ENCODE data around the gene VAMP1.
"Not testable (repeated sequence)": the region's sequence is repeated elsewhere in the genome, so short reads cannot be mapped to it uniquely, and the experiment has no call there.

The VAMP1 gene

DNA sequence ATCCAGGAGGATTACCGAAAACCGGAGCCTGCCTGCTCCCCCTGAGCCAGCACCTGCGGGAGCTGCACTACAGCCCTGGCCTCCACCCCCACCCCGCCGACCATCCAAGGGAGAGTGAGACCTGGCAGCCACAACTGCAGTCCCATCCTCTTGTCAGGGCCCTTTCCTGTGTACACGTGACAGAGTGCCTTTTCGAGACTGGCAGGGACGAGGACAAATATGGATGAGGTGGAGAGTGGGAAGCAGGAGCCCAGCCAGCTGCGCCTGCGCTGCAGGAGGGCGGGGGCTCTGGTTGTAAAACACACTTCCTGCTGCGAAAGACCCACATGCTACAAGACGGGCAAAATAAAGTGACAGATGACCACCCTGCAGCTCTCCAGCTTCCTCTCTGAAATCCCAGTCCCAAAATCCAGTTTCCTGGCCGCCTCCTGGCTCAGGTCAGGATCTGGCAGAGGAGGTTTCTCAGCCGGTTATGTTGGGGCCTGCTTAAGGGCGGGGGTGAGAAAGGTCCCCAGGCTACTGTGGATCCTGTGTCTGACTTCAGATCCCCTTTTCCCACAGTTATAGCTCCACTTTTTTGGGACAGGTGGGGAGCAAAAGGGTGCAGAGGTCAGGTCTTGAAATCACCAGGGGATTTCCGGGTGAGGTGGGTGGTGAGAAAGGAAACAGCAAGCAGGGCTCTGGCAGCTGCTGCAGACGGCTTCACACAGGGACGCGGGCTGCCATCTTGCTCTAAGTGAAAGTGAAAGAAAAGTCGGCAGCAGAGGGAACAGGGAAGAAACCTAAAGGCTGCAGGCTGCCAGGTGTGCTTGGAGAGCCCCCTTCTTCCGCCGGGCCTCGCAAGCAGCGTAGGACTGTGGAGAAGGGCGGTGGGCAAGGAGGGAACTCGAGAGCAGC is 18.9 kb downstream of the VAMP1 start, which contains the start of gene TAPBPL:
Gene TAPBPL (plus strand): TSS at position 695 of the 897 bp plus-strand sequence. CDS start 207 bp downstream, outside the sequence.
- peak; percentile 64 for DNase-seq (ENCODE audit: low read depth)

GRCh38 chr12:6450869-6451347 is 19.6 kb downstream of the VAMP1 start:
- no peak for DNase-seq (ENCODE audit: low read depth)

DNA sequence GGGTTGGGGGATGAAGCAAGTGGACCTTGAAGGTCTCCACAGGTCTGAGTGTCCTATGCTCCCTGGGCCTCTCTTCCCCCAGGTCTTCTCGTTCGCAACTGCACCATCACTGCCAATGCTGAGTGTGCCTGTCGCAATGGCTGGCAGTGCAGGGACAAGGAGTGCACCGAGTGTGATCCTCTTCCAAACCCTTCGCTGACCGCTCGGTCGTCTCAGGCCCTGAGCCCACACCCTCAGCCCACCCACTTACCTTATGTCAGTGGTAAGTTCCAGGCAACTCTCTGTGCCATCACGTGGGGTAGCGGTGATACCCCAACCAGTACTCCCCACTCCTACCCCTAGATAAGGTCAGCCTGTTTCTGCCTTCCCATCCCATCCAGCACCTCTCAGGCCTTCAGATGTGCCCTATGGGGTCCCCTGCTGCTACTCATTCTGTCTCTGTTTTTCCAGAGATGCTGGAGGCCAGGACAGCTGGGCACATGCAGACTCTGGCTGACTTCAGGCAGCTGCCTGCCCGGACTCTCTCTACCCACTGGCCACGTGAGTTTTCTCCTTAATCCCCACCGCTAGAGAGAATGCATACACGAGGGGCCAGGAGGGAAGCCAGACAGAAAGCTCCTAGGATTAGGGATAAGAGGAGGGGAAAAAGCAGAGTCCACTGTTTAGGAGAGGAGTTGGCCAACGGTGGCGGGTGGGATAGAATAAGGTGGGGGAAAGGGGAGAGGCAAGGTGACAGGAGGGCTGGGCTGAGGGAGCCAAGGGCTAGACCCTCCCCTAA is 20.2 kb downstream of the VAMP1 start:
- DNase-seq (ENCODE audit: low read depth) = no peak

- DNase-seq (ENCODE audit: low read depth) = no peak
Measured at GRCh38 chr12:6444704-6445688, 25.5 kb downstream of the VAMP1 start, which contains the start of gene CD27. Gene CD27 (plus strand): TSS chr12:6444955. CDS start chr12:6445096, 141 bp downstream.

DNA sequence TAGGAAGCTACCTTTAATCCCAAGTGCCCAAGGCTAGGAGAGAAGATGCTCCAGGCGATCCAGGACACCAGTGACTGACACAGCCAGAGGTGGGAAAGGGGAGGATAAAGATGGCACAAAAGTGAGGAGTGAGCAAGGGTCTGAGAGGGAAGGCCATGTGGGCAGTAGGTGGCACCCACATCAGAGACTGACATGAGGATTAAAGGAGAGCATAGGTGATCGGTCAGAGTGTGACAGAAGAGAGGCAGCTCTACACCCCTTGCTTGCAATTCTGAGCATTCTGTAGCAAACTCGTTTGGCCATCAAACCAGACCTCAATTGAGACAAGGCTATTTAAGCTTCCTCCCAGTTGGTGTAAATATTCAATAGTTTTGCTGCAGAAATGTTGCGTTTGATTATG is 26.4 kb downstream of the VAMP1 start:
- no peak for DNase-seq (ENCODE audit: low read depth)

GRCh38 chr12:6443361-6443983 is 27.0 kb downstream of the VAMP1 start:
- no peak for DNase-seq (ENCODE audit: low read depth)

DNA sequence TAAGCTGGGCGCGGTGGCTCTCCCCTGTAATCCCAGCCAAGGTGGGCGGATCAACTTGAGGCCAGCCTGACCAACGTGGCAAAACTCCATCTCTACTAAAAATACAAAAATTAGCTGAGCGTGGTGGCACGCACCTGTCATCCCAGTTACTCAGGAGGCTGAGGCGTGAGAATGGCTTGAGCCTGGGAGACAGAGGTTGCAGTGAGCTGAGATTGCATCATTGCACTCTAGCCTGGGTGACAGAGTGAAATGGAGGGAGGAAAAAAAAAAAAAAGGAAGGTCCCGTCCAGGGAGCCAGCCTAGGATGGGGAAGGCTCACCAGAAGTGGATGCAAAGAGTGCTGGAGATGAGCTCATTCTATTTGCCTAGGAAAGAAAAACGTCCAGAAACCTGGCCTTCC is 27.6 kb downstream of the VAMP1 start:
- no peak for DNase-seq (ENCODE audit: low read depth)

DNA sequence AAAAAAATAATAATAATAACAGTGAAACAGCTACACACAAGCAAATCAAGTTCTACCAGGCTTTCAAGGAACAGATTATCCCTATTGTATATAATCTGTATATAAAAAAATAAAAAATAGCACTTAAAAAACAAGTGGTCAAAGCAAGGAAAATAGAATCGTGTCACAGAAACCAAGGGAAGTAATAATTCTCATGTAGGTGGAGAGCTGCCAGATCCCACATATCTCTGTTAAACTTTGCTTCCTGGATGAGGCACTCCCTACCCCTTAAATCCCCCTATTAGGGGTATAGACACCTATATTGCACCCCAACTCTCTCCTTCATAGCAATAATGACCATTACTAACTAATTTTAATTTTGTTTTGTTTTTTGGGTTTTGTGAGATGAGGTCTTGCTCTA is 30.1 kb downstream of the VAMP1 start:
- no peak for DNase-seq (ENCODE audit: low read depth)

DNA sequence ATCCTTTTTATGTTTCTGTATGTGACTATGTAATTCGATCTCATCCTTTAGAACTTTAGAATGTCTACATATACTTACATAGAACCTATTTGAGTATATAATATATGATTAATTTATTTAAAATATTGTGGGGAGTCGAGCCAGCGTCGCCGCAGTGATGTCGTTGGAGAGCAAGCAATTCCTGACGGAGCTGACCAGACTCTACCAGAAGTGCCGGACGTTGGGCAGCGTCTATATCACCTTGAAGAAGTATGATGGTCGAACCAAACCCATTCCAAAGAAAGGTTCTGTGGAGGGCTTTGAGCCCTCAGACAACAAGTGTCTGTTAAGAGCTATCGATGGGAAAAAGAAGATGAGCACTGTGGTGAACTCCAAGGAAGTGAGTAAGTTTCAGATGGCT is 32.1 kb downstream of the VAMP1 start:
- DNase-seq (ENCODE audit: low read depth) = no peak

GRCh38 chr12:6437586-6437985 is 32.9 kb downstream of the VAMP1 start:
- no peak for DNase-seq (ENCODE audit: low read depth)

- DNase-seq (ENCODE audit: low read depth) = no peak
Measured at GRCh38 chr12:6435961-6436715, 34.3 kb downstream of the VAMP1 start.

DNA sequence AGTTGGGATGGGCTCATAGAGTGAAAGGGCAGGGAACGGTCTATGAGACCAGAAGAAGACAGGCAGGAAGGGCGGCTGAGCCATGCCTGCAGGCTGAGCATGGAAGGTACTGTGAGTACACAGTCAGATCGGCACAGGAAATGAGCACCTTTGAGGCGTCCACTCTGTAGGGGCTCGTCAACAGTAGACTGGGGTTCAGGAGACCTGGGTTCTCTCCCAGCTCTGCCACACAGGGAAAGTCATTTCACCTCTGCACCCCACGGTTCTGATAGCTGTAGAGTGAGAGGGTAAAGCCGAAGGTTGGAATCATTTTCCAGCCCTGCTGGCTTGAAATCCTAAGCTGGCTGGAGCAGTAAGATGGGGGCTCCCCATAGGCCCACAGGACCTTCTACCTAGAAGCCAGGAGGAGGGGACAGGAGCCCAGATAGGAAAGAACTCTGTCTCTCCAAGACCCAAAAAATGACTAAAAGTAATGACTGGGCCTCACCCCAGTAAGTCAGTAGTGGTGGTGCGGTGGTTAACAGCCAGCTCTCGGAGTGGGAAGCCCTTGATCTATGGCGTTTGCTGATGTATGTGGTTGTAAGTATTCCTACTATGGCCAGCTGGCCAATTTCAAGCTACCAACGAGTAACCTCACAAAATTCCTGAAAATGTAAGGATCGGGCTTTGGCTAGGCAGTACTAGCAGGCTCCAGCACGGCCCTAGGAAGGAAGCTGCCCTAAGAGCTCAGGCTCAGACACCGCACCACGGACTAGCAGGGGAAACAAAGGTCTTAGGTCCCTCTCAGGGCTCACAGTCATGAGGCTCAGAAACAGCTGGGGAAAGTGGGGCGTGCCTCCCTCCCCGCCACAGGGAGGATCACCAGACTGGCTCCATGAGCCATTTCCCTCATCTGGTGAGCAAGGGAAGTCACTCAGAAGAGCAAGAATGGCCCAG is 36.0 kb downstream of the VAMP1 start:
- DNase-seq (ENCODE audit: low read depth) = no peak

DNA sequence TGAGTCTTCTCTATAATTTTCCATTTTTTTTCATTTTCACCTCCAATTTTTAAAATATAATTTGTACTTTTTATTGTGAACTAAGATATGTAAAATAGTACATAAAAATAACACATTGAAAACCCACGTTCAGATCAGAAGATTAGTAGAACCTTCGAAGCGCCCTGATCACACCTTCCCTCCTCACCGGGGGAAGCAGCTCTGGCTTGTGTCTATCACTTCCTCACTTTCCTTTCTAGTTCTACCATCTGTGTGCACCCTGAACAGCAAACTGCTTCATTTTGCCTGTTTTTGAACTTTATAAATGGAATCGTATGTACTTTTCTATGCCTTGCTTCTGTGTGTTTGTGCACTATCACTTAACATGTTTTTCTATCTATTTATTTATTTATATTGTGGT is 37.5 kb downstream of the VAMP1 start:
- DNase-seq (ENCODE audit: low read depth) = no peak

DNA sequence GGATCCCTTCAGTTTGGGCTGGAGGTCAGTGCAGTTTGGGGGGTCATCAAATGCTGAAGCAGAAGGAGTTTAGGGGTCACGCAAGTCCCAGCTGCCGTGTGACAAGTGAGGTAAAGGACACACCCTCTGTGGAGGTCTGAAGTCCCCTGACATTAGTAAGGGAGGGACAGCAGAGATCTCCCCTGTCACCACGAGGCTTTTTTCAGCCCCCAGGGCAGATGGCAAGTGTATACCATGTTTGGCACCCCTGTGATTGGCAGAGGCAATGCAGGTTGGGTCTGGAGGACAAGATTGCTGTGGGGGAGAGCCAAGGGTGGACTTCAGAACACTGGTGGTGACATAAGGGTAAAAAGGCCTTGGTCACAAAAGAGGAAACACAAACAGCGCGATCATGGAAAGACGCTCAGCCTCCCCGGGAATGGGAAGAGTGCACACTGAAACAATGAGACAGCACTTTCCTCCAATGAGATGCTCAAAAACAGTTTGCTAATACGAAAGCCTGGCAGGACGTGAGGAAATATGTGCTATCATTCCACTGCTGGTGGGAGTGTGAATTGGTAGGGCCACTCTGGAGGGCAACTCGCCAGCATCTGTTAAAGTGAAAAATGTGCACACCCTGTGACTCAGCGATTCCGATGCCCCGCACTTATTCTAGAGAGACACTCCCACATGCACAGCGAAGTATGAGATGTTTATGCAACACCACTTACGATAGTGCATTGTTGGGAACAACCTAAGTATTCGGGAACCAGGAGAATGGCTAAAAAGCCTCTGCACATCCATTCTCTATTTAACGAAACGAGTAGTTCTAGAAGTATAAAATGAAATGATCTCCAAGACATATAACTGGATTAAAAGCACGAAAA is 40.1 kb downstream of the VAMP1 start:
- no peak for DNase-seq (ENCODE audit: low read depth)

DNA sequence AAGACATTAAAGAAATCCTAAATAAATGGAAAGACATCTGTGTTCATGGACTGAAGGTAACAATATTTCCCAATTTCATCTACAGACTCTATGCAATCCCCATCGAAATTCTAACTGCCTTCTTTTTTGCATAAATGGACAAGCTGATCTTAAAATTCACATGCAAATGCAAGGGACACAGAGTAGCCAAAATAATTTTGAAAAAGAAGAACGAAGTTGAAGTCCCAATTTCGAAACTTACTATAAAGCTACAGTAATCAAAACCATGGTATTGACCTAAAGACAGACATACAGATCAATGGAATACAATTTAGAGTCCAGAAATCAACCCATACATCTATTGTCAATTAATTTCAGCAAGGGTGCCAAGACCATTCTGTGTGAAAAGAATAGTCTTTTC is 42.2 kb downstream of the VAMP1 start:
- no peak for DNase-seq (ENCODE audit: low read depth)

DNA sequence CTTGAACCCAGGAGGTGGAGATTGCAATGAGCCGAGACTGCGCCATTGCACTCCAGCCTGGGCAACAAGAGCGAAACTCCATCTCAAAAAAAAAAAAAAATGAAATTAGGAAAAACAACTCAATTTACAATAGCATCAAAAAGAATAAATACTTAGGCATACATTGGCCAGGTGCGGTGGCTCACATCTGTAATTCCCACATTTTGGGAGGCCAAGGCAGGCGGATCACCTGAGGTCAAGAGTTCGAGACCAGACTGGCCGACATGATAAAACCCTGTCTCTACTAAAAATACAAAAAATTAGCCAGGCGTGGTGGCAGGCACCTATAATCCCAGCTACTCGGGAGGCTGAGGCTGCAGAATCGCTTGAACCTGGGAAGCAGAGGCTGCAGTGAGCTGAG is 42.7 kb downstream of the VAMP1 start:
- DNase-seq (ENCODE audit: low read depth) = not testable (repeated sequence)

- peak; percentile 83 for DNase-seq (ENCODE audit: low read depth)
Measured at GRCh38 chr12:6426882-6427671, 43.4 kb downstream of the VAMP1 start.
